ENCODE data around the gene AKAP7.

- TF ChIP-seq EZH2 (IDR thresholded peaks at IDR 0.05) = no peak
- no peak for TF ChIP-seq POLR2AphosphoS5 (IDR thresholded peaks at IDR 0.05; ENCODE audit: borderline replicate concordance, low read depth, low read length)
- TF ChIP-seq FOXP2 (optimal IDR thresholded peaks at IDR 0.05; ENCODE audit: control extremely low read depth, extremely low read length, insufficient read depth) = no peak
Measured at GRCh38 chr6:131275273-131275672, 140.0 kb downstream of the AKAP7 start.
